Peyer's patch (tissue), 4 donors: Measurements from ENCODE around the gene MAP4K3. TPM values are rescaled to one million over a fixed set of nuclear protein-coding genes. Genes with fewer than 3 reads are reported as not detected.
"Not testable (repeated sequence)": the region's sequence is repeated elsewhere in the genome, so short reads cannot be mapped to it uniquely, and the experiment has no call there.

Source experiments
- DNase-seq, 3 donors: peaks; one replicate each; pipeline ENCODE4 v3.0.0-alpha.2; 2017 to 2019
- H3K27ac ChIP-seq, 4 donors: fragments of 200-600 bp; sonication (generic); one replicate each; pipeline ENCODE4 v1.5.1; 2016 to 2019
- H3K27me3 ChIP-seq, 2 donors: fragments of 200-600 bp; sonication (generic); one replicate each; pipeline ENCODE4 v1.5.1; 2019
- H3K36me3 ChIP-seq, 3 donors: fragments of 200-600 bp; sonication (generic); one replicate each; pipeline ENCODE4 v1.5.1; 2016 to 2019
- H3K4me1 ChIP-seq, 4 donors: fragments of 200-600 bp; sonication (generic); one replicate each; pipeline ENCODE4 v1.5.1; 2016 to 2019
- H3K4me3 ChIP-seq, 4 donors: fragments of 200-600 bp; sonication (generic); 1 replicate in 3 of 4; 2 replicates in 1 of 4; pipeline ENCODE4 v1.5.1; 2016 to 2019; ENCODE audit warnings: mild to moderate bottlenecking in 1 of 4
- H3K9me3 ChIP-seq, 4 donors: fragments of 200-600 bp; sonication (generic); one replicate each; pipeline ENCODE4 v1.5.1; 2016 to 2019; ENCODE audit warnings: mild to moderate bottlenecking in 1 of 4
- POLR2A ChIP-seq, 2 donors: fragments of 450-650 bp; IDR thresholded peaks; one replicate each; pipeline ENCODE4 v1.5.1; 2017; ENCODE audit warnings: antibody characterized with exemption in 2 of 2, mild to moderate bottlenecking in 2 of 2, moderate library complexity in 2 of 2
- total RNA-seq, 4 donors: library from RNA; depleted of rRNA; stranded (reverse); fragments of >200 nt; gene quantifications; one replicate each; pipeline ENCODE4 v1.1.0, GENCODE V29; 2016
- TF ChIP-seq, protein P1 (sequence below), 6 experiments: fragments of 450-650 bp in 4 of 6; fragments of 200-600 bp in 2 of 6; sonication (generic) in 1 of 6; IDR thresholded peaks; one replicate each; pipeline ENCODE4 v1.5.1; 2017 to 2019; ENCODE audit warnings: antibody characterized with exemption in 6 of 6, mild to moderate bottlenecking in 3 of 6, moderate library complexity in 1 of 6

Gene MAP4K3
- total RNA-seq, 4 donors from 2014 or later: 41.3 to 80.9 (median 43.9) TPM

- Histone ChIP-seq H3K27ac (no peak overlapping the region), H3K4me1 (no peaks in the 10 kb centered on the region), H3K36me3 (no peaks in the 10 kb centered on the region), H3K27me3 (no peaks in the 10 kb centered on the region), H3K4me3 (no peak overlapping the region), H3K9me3 (no peaks in the 10 kb centered on the region)
- DNase-seq: no peak
- TF ChIP-seq, protein P1, sequence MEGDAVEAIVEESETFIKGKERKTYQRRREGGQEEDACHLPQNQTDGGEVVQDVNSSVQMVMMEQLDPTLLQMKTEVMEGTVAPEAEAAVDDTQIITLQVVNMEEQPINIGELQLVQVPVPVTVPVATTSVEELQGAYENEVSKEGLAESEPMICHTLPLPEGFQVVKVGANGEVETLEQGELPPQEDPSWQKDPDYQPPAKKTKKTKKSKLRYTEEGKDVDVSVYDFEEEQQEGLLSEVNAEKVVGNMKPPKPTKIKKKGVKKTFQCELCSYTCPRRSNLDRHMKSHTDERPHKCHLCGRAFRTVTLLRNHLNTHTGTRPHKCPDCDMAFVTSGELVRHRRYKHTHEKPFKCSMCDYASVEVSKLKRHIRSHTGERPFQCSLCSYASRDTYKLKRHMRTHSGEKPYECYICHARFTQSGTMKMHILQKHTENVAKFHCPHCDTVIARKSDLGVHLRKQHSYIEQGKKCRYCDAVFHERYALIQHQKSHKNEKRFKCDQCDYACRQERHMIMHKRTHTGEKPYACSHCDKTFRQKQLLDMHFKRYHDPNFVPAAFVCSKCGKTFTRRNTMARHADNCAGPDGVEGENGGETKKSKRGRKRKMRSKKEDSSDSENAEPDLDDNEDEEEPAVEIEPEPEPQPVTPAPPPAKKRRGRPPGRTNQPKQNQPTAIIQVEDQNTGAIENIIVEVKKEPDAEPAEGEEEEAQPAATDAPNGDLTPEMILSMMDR (IDR thresholded peaks at IDR 0.05): no peak
- no peak for TF ChIP-seq POLR2A (IDR thresholded peaks at IDR 0.05)
Observed at GRCh38 chr2:39335930-39336329, 101.2 kb downstream of the MAP4K3 start.

GRCh38 chr2:39334978-39335377, 102.1 kb downstream of the MAP4K3 start:
- Histone ChIP-seq H3K27ac (no peak overlapping the region), H3K36me3 (no peaks in the 10 kb centered on the region), H3K9me3 (no peaks in the 10 kb centered on the region), H3K4me3 (no peak overlapping the region), H3K4me1 (no peaks in the 10 kb centered on the region), H3K27me3 (no peaks in the 10 kb centered on the region)
- no peak for DNase-seq
- TF ChIP-seq POLR2A (IDR thresholded peaks at IDR 0.05): no peak
- TF ChIP-seq, protein P1 (IDR thresholded peaks at IDR 0.05): no peak

DNA sequence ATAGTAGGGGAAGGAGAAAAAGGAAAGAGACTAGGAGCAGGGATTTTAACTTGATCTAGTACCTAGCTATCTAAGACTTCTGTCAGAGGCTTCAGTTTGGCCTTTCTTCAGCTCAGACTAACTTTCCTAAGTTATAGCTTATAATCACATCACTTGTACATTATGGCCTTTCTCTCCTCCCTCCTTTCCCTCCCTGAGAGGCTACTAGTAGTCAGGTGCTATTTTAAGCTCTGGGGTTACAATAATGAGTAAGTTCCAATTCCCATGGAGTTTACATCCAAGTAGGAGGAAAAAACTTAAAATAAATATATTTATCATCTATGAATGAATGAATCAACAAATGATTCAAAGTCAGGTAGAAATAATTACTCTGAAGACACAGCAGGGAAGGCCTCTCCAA, 102.6 kb downstream of the MAP4K3 start:
- Histone ChIP-seq H3K4me3 (no peak overlapping the region), H3K27ac (no peak overlapping the region), H3K36me3 (peaks cover 0 to 2% (median 0%) of the 10 kb centered on the region in 3 donors), H3K4me1 (no peaks in the 10 kb centered on the region), H3K9me3 (no peaks in the 10 kb centered on the region), H3K27me3 (no peaks in the 10 kb centered on the region)
- TF ChIP-seq POLR2A (IDR thresholded peaks at IDR 0.05): no peak
- TF ChIP-seq, protein P1 (IDR thresholded peaks at IDR 0.05): no peak
- DNase-seq: no peak

- Histone ChIP-seq H3K4me3 (no peak overlapping the region), H3K27ac (no peak overlapping the region), H3K9me3 (no peaks in the 10 kb centered on the region), H3K27me3 (no peaks in the 10 kb centered on the region), H3K36me3 (peaks cover 0 to 32% (median 0%) of the 10 kb centered on the region in 3 donors), H3K4me1 (no peaks in the 10 kb centered on the region)
- DNase-seq: no peak
- no peak for TF ChIP-seq POLR2A (IDR thresholded peaks at IDR 0.05)
- TF ChIP-seq, protein P1 (IDR thresholded peaks at IDR 0.05): no peak
Observed at GRCh38 chr2:39326644-39327043, 110.4 kb downstream of the MAP4K3 start.

DNA sequence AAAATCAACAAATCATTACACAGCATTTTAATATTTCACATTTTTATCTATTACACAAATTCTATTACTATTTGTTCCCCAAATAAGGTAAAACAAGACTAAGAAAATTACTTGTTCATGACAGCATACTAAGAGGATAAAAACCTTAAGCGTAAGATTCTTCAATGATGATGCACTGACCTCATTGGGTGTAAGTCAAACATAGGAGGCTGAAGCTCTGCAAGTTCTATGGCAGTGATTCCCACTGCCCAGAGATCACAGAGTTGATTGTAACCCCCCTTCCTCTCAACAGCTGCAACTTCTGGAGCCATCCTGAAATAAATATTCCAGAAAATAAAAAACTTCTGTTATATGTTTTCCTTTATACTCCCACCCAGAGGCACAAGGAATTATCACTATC, 111.1 kb downstream of the MAP4K3 start:
- TF ChIP-seq POLR2A (IDR thresholded peaks at IDR 0.05): no peak
- TF ChIP-seq, protein P1 (IDR thresholded peaks at IDR 0.05): no peak
- no peaks in the 10 kb centered on the region for H3K4me1 ChIP-seq
- no peaks in the 10 kb centered on the region for H3K9me3 ChIP-seq
- H3K27ac ChIP-seq: no peak overlapping the region
- H3K36me3 ChIP-seq: peaks cover 0 to 32% (median 0%) of the 10 kb centered on the region in 3 donors
- no peak for DNase-seq
- H3K4me3 ChIP-seq: no peak overlapping the region
- no peaks in the 10 kb centered on the region for H3K27me3 ChIP-seq

DNA sequence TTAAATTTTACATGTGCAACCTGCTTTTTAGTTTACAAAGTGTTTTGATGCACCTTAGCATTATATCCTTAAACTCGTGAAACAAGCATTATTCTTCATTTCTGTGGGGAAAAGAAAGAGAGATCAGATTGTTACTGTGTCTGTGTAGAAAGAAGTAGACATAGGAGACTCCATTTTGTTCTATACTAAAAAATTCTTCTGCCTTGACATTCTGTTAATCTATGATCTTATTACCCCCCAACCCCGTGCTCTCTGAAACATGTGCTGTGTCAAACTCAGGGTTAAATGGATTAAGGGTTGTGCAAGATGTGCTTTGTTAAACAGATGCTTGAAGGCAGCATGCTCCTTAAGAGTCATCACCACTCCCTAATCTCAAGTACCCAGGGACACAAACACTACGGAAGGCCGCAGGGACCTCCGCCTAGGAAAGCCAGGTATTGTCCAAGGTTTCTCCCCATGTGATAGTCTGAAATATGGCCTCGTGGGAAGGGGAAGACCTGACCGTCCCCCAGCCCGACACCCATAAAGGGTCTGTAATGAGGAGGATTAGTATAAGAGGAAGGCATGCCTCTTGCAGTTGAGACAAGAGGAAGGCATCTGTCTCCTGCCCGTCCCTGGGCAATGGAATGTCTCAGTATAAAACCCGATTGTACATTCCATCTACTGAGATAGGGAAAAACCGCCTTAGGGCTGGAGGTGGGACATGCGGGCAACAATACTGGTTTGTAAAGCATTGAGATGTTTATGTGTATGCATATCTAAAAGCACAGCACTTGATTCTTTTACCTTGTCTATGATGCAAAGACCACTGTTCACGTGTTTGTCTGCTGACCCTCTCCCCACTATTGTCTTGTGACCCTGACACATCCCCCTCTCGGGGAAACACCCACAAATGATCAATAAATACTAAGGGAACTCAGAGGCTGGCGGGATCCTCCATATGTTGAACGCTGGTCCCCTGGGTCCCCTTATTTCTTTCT, 115.7 kb downstream of the MAP4K3 start:
- H3K27me3 ChIP-seq, DNase-seq, H3K9me3 ChIP-seq, H3K4me1 ChIP-seq, H3K4me3 ChIP-seq, H3K27ac ChIP-seq: not testable (repeated sequence)
- H3K36me3 ChIP-seq: peaks cover 0 to 11% (median 0%) of the 10 kb centered on the region in 3 donors
